ENCODE data around the gene RBM45. TPM values are rescaled to one million over a fixed set of nuclear protein-coding genes. Genes with fewer than 3 reads are reported as not detected.

The RBM45 gene
- total RNA-seq, 1 donor from 2014 or later = 12.0 TPM

- H3K27me3 ChIP-seq (ENCODE audit: insufficient read depth, low read length) = no peaks in the 10 kb centered on the region
- H3K4me3 ChIP-seq (ENCODE audit: insufficient read depth, low read depth, low read length) = no peak overlapping the region
- DNase-seq (ENCODE audit: low read depth) = peak; percentile 36
- H3K4me1 Mint-ChIP-seq (ENCODE audit: low read depth, unreplicated experiment) = peaks cover 8% of the 10 kb centered on the region
- H3K36me3 ChIP-seq (ENCODE audit: insufficient read depth, low read length) = no peaks in the 10 kb centered on the region
- H4K20me1 ChIP-seq (ENCODE audit: insufficient read depth, low read length) = no peaks in the 10 kb centered on the region
- H3K27ac Mint-ChIP-seq (ENCODE audit: unreplicated experiment) = no peak overlapping the region
- H2AFZ ChIP-seq (ENCODE audit: low read depth, low read length) = no peak overlapping the region
- no peak overlapping the region for H3K9ac ChIP-seq (ENCODE audit: low read length)
- no peaks in the 10 kb centered on the region for H3K79me2 ChIP-seq (ENCODE audit: insufficient read depth, low read length)
- FAIRE-seq = no peak
- H3K4me2 ChIP-seq (ENCODE audit: low read length) = no peak overlapping the region
- no peak overlapping the region for H3K27ac ChIP-seq (ENCODE audit: low read depth, low read length)
- no peaks in the 10 kb centered on the region for H3K36me3 Mint-ChIP-seq (ENCODE audit: low read depth, unreplicated experiment)
- H3K4me1 ChIP-seq (ENCODE audit: insufficient read depth, low read length) = no peaks in the 10 kb centered on the region
- no peaks in the 10 kb centered on the region for H3K27me3 Mint-ChIP-seq (ENCODE audit: low read depth, unreplicated experiment)
- no peak overlapping the region for H3K4me3 Mint-ChIP-seq (ENCODE audit: unreplicated experiment)
- H3K9me3 Mint-ChIP-seq (ENCODE audit: unreplicated experiment) = no peaks in the 10 kb centered on the region
- TF ChIP-seq EZH2 (IDR thresholded peaks at IDR 0.05; ENCODE audit: insufficient read depth, low read length) = no peak
- TF ChIP-seq, protein P1, sequence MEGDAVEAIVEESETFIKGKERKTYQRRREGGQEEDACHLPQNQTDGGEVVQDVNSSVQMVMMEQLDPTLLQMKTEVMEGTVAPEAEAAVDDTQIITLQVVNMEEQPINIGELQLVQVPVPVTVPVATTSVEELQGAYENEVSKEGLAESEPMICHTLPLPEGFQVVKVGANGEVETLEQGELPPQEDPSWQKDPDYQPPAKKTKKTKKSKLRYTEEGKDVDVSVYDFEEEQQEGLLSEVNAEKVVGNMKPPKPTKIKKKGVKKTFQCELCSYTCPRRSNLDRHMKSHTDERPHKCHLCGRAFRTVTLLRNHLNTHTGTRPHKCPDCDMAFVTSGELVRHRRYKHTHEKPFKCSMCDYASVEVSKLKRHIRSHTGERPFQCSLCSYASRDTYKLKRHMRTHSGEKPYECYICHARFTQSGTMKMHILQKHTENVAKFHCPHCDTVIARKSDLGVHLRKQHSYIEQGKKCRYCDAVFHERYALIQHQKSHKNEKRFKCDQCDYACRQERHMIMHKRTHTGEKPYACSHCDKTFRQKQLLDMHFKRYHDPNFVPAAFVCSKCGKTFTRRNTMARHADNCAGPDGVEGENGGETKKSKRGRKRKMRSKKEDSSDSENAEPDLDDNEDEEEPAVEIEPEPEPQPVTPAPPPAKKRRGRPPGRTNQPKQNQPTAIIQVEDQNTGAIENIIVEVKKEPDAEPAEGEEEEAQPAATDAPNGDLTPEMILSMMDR (IDR thresholded peaks at IDR 0.05; ENCODE audit: insufficient read depth, low read depth, low read length) = no peak
- H3K9me3 ChIP-seq (ENCODE audit: insufficient read depth, low read depth, low read length) = no peaks in the 10 kb centered on the region
Measured at GRCh38 chr2:178066890-178067669, 45.2 kb upstream of the RBM45 start.

GRCh38 chr2:178068823-178069454, 43.3 kb upstream of the RBM45 start:
- Mint-ChIP-seq H3K27ac (ENCODE audit: unreplicated experiment) (no peak overlapping the region), H3K4me3 (ENCODE audit: unreplicated experiment) (no peak overlapping the region), H3K27me3 (ENCODE audit: low read depth, unreplicated experiment) (no peaks in the 10 kb centered on the region), H3K9me3 (ENCODE audit: unreplicated experiment) (no peaks in the 10 kb centered on the region), H3K4me1 (ENCODE audit: low read depth, unreplicated experiment) (peaks cover 13% of the 10 kb centered on the region), H3K36me3 (ENCODE audit: low read depth, unreplicated experiment) (no peaks in the 10 kb centered on the region)
- Histone ChIP-seq H4K20me1 (ENCODE audit: insufficient read depth, low read length) (no peaks in the 10 kb centered on the region), H2AFZ (ENCODE audit: low read depth, low read length) (no peak overlapping the region), H3K4me1 (ENCODE audit: insufficient read depth, low read length) (peaks cover 9% of the 10 kb centered on the region), H3K79me2 (ENCODE audit: insufficient read depth, low read length) (no peaks in the 10 kb centered on the region), H3K4me2 (ENCODE audit: low read length) (no peak overlapping the region), H3K27ac (ENCODE audit: low read depth, low read length) (no peak overlapping the region), H3K9ac (ENCODE audit: low read length) (no peak overlapping the region), H3K9me3 (ENCODE audit: insufficient read depth, low read depth, low read length) (no peaks in the 10 kb centered on the region), H3K4me3 (ENCODE audit: insufficient read depth, low read depth, low read length) (no peak overlapping the region), H3K27me3 (ENCODE audit: insufficient read depth, low read length) (no peaks in the 10 kb centered on the region), H3K36me3 (ENCODE audit: insufficient read depth, low read length) (no peaks in the 10 kb centered on the region)
- FAIRE-seq (no peak), DNase-seq (ENCODE audit: low read depth) (no peak)
- TF ChIP-seq, protein P1 (IDR thresholded peaks at IDR 0.05; ENCODE audit: insufficient read depth, low read depth, low read length) = no peak
- no peak for TF ChIP-seq EZH2 (IDR thresholded peaks at IDR 0.05; ENCODE audit: insufficient read depth, low read length)

GRCh38 chr2:178069551-178069950, 42.7 kb upstream of the RBM45 start:
- H3K27me3 Mint-ChIP-seq (ENCODE audit: low read depth, unreplicated experiment) = no peaks in the 10 kb centered on the region
- H3K4me2 ChIP-seq (ENCODE audit: low read length) = no peak overlapping the region
- H3K79me2 ChIP-seq (ENCODE audit: insufficient read depth, low read length) = no peaks in the 10 kb centered on the region
- no peak overlapping the region for H3K9ac ChIP-seq (ENCODE audit: low read length)
- DNase-seq (ENCODE audit: low read depth) (peak; percentile 3), FAIRE-seq (no peak)
- peaks cover 9% of the 10 kb centered on the region for H3K4me1 ChIP-seq (ENCODE audit: insufficient read depth, low read length)
- H3K9me3 ChIP-seq (ENCODE audit: insufficient read depth, low read depth, low read length) = no peaks in the 10 kb centered on the region
- no peak overlapping the region for H2AFZ ChIP-seq (ENCODE audit: low read depth, low read length)
- no peaks in the 10 kb centered on the region for H4K20me1 ChIP-seq (ENCODE audit: insufficient read depth, low read length)
- no peak overlapping the region for H3K27ac ChIP-seq (ENCODE audit: low read depth, low read length)
- no peaks in the 10 kb centered on the region for H3K36me3 ChIP-seq (ENCODE audit: insufficient read depth, low read length)
- TF ChIP-seq, protein P1 (IDR thresholded peaks at IDR 0.05; ENCODE audit: insufficient read depth, low read depth, low read length) = no peak
- TF ChIP-seq EZH2 (IDR thresholded peaks at IDR 0.05; ENCODE audit: insufficient read depth, low read length) = no peak
- peaks cover 17% of the 10 kb centered on the region for H3K4me1 Mint-ChIP-seq (ENCODE audit: low read depth, unreplicated experiment)
- H3K4me3 Mint-ChIP-seq (ENCODE audit: unreplicated experiment) = no peak overlapping the region
- H3K4me3 ChIP-seq (ENCODE audit: insufficient read depth, low read depth, low read length) = no peak overlapping the region
- H3K9me3 Mint-ChIP-seq (ENCODE audit: unreplicated experiment) = no peaks in the 10 kb centered on the region
- no peaks in the 10 kb centered on the region for H3K36me3 Mint-ChIP-seq (ENCODE audit: low read depth, unreplicated experiment)
- H3K27ac Mint-ChIP-seq (ENCODE audit: unreplicated experiment) = no peak overlapping the region
- H3K27me3 ChIP-seq (ENCODE audit: insufficient read depth, low read length) = no peaks in the 10 kb centered on the region
